IPS-15b (cell line): Measurements from ENCODE around the gene MSH4.
"Not testable (repeated sequence)": the region's sequence is repeated elsewhere in the genome, so short reads cannot be mapped to it uniquely, and the experiment has no call there.

Source experiments
- H3K27me3 ChIP-seq: one replicate; pipeline ENCODE4 v1.6.1; 2013; ENCODE audit warnings: low read length; ENCODE audit not compliant: control insufficient read depth, insufficient read depth
- H3K36me3 ChIP-seq: one replicate; pipeline ENCODE4 v1.6.1; 2013; ENCODE audit warnings: low read length; ENCODE audit not compliant: control insufficient read depth, insufficient read depth
- H3K4me1 ChIP-seq: one replicate; pipeline ENCODE4 v1.6.1; 2013; ENCODE audit warnings: mild to moderate bottlenecking, low read length; ENCODE audit not compliant: control insufficient read depth, insufficient read depth
- H3K4me3 ChIP-seq: one replicate; pipeline ENCODE4 v1.5.1; 2013; ENCODE audit warnings: low read depth, low read length
- H3K9ac ChIP-seq: one replicate; pipeline ENCODE4 v1.6.1; 2013; ENCODE audit warnings: low read depth, mild to moderate bottlenecking, low read length
- H3K9me3 ChIP-seq: one replicate; pipeline ENCODE4 v1.6.1; 2013; ENCODE audit warnings: mild to moderate bottlenecking, low read length; ENCODE audit not compliant: control insufficient read depth, insufficient read depth

MSH4 gene

GRCh38 chr1:75861831-75862230, 65.1 kb downstream of the MSH4 start:
- H3K27me3 ChIP-seq: no peaks in the 10 kb centered on the region
- H3K9me3 ChIP-seq: no peaks in the 10 kb centered on the region
- H3K36me3 ChIP-seq: no peaks in the 10 kb centered on the region
- no peak overlapping the region for H3K9ac ChIP-seq
- no peak overlapping the region for H3K4me3 ChIP-seq
- H3K4me1 ChIP-seq: no peaks in the 10 kb centered on the region

GRCh38 chr1:75870951-75871350, 74.3 kb downstream of the MSH4 start:
- Histone ChIP-seq H3K4me1 (no peaks in the 10 kb centered on the region), H3K4me3 (no peak overlapping the region), H3K36me3 (no peaks in the 10 kb centered on the region), H3K9me3 (no peaks in the 10 kb centered on the region), H3K27me3 (no peaks in the 10 kb centered on the region), H3K9ac (no peak overlapping the region)

GRCh38 chr1:75879985-75880384, 83.3 kb downstream of the MSH4 start:
- no peaks in the 10 kb centered on the region for H3K36me3 ChIP-seq
- H3K4me3 ChIP-seq: no peak overlapping the region
- H3K27me3 ChIP-seq: no peaks in the 10 kb centered on the region
- H3K9ac ChIP-seq: no peak overlapping the region
- H3K9me3 ChIP-seq: no peaks in the 10 kb centered on the region
- H3K4me1 ChIP-seq: no peaks in the 10 kb centered on the region

- H3K36me3 ChIP-seq: no peaks in the 10 kb centered on the region
Observed at GRCh38 chr1:75884437-75884836, 87.8 kb downstream of the MSH4 start.

GRCh38 chr1:75901371-75901770, 104.7 kb downstream of the MSH4 start:
- H3K36me3 ChIP-seq: no peaks in the 10 kb centered on the region
- no peaks in the 10 kb centered on the region for H3K9me3 ChIP-seq
- H3K27me3 ChIP-seq: no peaks in the 10 kb centered on the region
- no peak overlapping the region for H3K4me3 ChIP-seq
- no peaks in the 10 kb centered on the region for H3K4me1 ChIP-seq
- H3K9ac ChIP-seq: no peak overlapping the region

More at GRCh38 chr1:75884437-75884836, 87.8 kb downstream of the MSH4 start:
- Histone ChIP-seq H3K27me3 (no peaks in the 10 kb centered on the region), H3K9me3 (no peaks in the 10 kb centered on the region), H3K4me1 (no peaks in the 10 kb centered on the region), H3K4me3 (no peak overlapping the region), H3K9ac (no peak overlapping the region)

- Histone ChIP-seq H3K4me1 (peaks cover 3% of the 10 kb centered on the region), H3K4me3 (no peak overlapping the region), H3K9me3 (no peaks in the 10 kb centered on the region)
Observed at GRCh38 chr1:75908717-75909152, 112.1 kb downstream of the MSH4 start.

GRCh38 chr1:75916834-75917233, 120.2 kb downstream of the MSH4 start:
- Histone ChIP-seq H3K4me3 (no peak overlapping the region), H3K36me3 (no peaks in the 10 kb centered on the region), H3K9me3 (no peaks in the 10 kb centered on the region), H3K4me1 (no peaks in the 10 kb centered on the region), H3K9ac (no peak overlapping the region), H3K27me3 (no peaks in the 10 kb centered on the region)

More at GRCh38 chr1:75908717-75909152, 112.1 kb downstream of the MSH4 start:
- Histone ChIP-seq H3K36me3 (no peaks in the 10 kb centered on the region), H3K9ac (no peak overlapping the region), H3K27me3 (no peaks in the 10 kb centered on the region)

- H3K4me3 ChIP-seq: no peak overlapping the region
- no peaks in the 10 kb centered on the region for H3K9me3 ChIP-seq
- no peak overlapping the region for H3K9ac ChIP-seq
- no peaks in the 10 kb centered on the region for H3K27me3 ChIP-seq
- H3K36me3 ChIP-seq: no peaks in the 10 kb centered on the region
- H3K4me1 ChIP-seq: no peaks in the 10 kb centered on the region
Observed at GRCh38 chr1:75922698-75923097, 126.0 kb downstream of the MSH4 start.

GRCh38 chr1:75932304-75932703, 135.6 kb downstream of the MSH4 start, which contains the start of gene ASB17:
Gene ASB17 (minus strand): TSS chr1:75932404. CDS start chr1:75932291, 113 bp downstream.
- no peaks in the 10 kb centered on the region for H3K9me3 ChIP-seq
- H3K27me3 ChIP-seq: no peaks in the 10 kb centered on the region
- H3K36me3 ChIP-seq: no peaks in the 10 kb centered on the region
- H3K4me3 ChIP-seq: no peak within 1 kb of the TSS
- no peak within 1 kb of the TSS for H3K9ac ChIP-seq
- no peaks in the 10 kb centered on the region for H3K4me1 ChIP-seq

GRCh38 chr1:75937034-75937433, 140.4 kb downstream of the MSH4 start:
- no peaks in the 10 kb centered on the region for H3K9me3 ChIP-seq
- H3K9ac ChIP-seq: no peak overlapping the region
- H3K4me3 ChIP-seq: no peak overlapping the region
- H3K36me3 ChIP-seq: no peaks in the 10 kb centered on the region
- no peaks in the 10 kb centered on the region for H3K27me3 ChIP-seq
- no peaks in the 10 kb centered on the region for H3K4me1 ChIP-seq

GRCh38 chr1:75943037-75943436, 146.4 kb downstream of the MSH4 start:
- not testable (repeated sequence) for H3K27me3 ChIP-seq, H3K9me3 ChIP-seq, H3K4me1 ChIP-seq, H3K4me3 ChIP-seq, H3K9ac ChIP-seq, H3K36me3 ChIP-seq

- H3K36me3 ChIP-seq: no peaks in the 10 kb centered on the region
- no peaks in the 10 kb centered on the region for H3K4me1 ChIP-seq
Observed at GRCh38 chr1:75950176-75950575, 153.5 kb downstream of the MSH4 start.

More at GRCh38 chr1:75950176-75950575, 153.5 kb downstream of the MSH4 start:
- Histone ChIP-seq H3K9ac (no peak overlapping the region), H3K27me3 (no peaks in the 10 kb centered on the region), H3K9me3 (no peaks in the 10 kb centered on the region), H3K4me3 (no peak overlapping the region)
